NCI-H526 (cell line): ENCODE results near the gene PPP2R2C.
A peak's percentile ranks its signal among the peaks of the same experiment; 100 is the strongest.

Experiments used
- DNase-seq, 2 experiments: peaks; one replicate each; lab custom pipeline; 2025; lab: John Stamatoyannopoulos, UW

The PPP2R2C gene

DNA sequence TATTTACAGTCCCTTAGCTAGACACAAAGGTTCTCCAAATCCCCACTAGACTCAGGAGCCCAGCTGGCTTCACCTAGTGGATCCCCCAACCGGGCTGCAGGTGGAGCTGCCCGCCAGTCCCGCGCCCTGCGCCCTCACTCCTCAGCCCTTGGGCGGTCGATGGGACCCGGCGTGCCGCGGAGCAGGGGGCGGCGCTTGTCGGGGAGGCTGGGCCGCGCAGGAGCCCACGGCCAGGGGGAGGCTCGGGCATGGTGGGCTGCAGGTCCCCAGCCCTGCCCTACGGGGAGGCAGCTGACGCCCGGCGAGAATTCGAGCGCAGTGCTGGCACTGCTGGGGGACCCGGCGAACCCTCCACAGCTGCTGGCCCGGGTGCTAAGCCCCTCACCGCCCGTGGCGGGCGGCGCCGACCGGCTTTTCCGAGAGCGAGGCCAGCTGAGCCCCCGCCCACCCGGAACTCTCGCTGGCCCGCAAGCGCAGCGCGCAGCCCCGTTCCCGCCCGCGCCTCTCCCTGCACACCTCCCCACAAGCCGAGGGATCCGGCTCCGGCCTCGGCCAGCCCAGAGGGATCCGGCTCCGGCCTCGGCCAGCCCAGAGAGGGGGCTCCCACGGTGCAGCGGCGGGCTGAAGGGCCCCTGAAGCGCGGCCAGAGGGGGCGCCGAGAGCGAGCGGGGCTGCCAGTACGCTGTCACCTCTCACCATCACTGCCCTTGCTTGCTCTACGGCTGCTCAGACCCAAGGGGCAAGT, 163.3 kb downstream of the PPP2R2C start:
- DNase-seq: peak; percentile 27 to 77

DNA sequence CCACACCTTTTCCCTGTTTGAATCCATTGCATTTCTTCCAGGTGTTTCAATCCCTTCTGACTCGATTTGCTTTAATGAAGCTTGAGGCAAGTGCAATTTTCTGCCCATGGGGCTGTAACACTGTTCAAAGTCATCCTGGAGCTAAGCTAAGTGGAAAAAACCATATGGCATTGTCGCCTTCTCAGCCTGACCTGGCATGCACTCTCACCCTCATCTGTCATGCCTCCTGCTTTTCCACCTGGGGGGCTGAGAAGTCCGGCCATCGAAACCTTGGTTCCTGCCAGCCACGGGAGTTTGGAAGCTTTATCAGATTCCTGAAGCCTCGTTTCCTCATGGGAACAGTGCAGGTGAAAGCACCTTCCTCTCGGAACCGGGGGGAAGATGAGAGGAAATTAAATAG, 164.5 kb downstream of the PPP2R2C start:
- DNase-seq: no peak

GRCh38 chr4:6307230-6307629, 165.2 kb downstream of the PPP2R2C start:
- DNase-seq: no peak

GRCh38 chr4:6306299-6306698, 166.1 kb downstream of the PPP2R2C start:
- no peak for DNase-seq

- DNase-seq: no peak
Observed at GRCh38 chr4:6303943-6304342, 168.5 kb downstream of the PPP2R2C start.

DNA sequence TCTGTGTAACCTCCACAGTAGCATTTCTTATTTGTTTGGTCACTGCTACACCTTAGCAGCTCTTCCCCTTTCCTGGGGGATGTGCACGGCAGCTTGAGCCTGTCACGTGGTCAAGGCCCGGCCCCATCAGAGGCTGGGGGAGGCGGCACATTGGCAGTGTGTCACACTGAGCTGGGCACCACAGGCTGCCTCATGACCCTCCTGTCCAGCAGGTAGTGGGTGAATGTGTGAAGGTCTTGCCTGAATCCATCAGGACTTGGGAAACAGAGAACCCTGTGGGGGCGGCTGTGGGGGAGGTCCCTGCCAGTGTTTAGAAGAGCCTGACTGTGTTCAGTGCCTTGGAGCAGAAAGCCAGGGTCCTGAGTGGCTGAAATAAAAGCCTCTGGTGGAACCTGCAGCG, 169.5 kb downstream of the PPP2R2C start:
- no peak for DNase-seq

GRCh38 chr4:6301732-6302442, 170.5 kb downstream of the PPP2R2C start:
- DNase-seq: no peak

- no peak for DNase-seq
Observed at GRCh38 chr4:6301051-6301731, 171.2 kb downstream of the PPP2R2C start.

GRCh38 chr4:6300359-6300758, 172.1 kb downstream of the PPP2R2C start:
- DNase-seq: no peak

DNA sequence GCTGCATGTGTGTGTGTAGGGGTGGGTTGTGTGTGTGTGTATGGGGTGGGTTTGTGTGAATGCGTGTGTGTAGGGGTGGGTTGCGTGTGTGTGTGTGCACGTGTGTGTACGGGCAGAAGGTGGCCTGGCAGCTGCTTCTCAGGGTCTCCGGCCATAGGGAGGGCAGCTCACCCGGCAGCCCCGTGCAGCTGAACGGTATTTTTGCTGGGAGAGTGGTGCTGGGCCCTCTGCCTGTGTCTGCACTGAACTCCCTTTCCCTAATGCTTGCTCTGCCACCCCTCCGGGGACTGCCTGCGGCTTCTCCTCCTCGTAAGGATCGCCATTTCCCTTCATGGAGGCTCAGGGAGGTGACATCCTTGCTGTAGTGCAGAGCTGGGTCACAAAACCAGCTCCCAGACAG, 172.5 kb downstream of the PPP2R2C start:
- no peak for DNase-seq

GRCh38 chr4:6298852-6299251, 173.6 kb downstream of the PPP2R2C start:
- DNase-seq: no peak

GRCh38 chr4:6298035-6298434, 174.4 kb downstream of the PPP2R2C start:
- DNase-seq: no peak

DNA sequence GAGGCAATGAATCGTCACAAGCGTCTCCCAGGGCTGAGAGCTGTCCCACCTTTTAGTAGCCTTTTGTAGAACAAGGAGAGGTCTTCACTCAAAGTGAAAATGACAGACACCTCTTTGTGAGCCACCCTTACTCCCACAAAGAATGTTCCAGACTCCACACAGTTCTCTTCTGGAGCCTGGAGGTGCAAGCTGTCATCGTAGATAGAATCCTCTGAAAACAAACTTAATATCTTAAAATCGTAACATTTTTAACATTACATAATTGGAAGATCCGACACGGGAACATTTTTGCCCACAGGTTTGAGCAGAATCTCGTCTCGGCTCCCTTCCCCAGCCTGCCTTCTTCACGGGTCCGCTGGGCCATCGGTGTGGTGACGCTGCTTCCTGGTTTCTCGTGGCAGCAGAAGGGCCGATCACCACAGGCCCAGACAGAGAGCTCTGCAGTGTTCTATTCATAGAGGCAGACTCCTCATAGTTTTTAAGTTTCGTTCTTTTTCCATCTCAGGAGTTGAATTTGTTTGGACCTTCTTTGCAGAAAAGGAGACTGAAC, 175.1 kb downstream of the PPP2R2C start:
- no peak for DNase-seq

- no peak for DNase-seq
Observed at GRCh38 chr4:6296026-6296425, 176.4 kb downstream of the PPP2R2C start.

DNA sequence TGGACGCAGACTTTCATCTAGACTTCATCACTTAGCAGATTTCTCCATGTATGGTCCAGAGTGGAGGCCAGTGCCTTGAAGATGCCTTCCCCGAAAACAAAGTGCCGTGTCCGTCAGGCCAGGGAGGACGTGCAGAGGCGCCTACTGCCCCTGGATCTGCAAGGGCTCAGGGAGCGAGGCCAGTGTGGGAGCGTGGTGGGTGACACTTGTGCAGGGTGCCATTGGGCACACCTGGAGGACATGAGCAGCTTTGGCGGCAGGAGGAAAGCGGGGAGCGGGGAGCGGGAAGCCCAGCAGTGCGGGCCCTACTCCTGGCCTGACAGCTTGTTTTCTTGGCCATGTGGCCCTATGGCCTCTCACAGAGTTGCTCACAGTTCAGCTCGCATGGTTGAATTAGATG, 176.9 kb downstream of the PPP2R2C start:
- DNase-seq: no peak

DNA sequence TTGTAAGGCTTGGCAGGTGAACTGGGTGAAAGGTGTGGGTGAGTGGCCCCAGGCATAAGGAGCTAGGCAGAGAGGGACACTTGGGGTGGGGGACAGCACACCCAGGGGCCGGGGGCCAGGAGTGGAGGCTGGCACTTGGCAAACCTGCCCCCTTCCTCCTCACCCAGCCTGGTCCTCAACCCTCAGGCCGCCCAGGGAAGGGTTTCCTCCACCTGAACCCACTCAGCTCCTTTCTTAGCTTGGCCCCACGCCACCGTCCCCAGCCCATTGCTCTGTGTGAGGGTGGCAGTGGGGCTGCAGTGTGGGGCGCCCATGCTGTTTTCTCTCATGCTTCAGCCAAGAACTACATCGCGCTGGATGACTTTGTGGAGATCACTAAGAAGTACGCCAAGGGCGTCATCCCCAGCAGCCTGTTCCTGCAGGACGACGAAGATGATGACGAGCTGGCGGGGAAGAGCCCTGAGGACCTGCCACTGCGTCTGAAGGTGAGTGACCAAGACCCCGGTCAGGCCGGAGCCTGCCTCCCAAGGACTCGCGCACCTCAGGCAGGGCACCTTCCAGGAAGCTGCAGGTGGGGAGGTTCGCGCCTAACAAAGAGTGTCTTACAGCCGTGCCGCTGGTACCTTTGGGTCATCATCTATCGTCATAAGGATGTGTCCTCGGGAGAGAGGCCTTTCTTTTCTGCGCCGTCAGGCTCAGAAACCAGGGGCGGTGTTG, 177.6 kb downstream of the PPP2R2C start:
- DNase-seq: no peak

DNA sequence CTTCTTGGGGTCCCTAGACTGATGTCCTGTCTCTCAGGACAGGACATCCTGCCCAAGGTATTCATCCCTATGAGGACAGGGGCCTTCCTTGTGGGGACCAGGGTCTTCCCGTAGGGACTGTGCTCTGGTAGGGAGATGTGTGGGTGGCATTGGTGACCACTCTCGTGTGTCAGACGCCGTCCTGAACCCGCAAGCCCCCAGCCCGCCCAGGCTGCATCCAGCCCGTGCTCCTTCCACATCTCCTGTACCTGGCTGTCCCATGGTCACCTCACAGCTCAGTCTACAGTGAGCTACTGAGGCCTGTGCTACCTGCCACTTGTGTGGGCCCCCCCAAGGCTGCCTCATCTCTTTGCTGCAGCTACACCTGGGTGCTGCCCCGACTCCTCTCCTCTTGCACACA, 178.8 kb downstream of the PPP2R2C start:
- DNase-seq: no peak

GRCh38 chr4:6293097-6293445, 179.3 kb downstream of the PPP2R2C start:
- no peak for DNase-seq

DNA sequence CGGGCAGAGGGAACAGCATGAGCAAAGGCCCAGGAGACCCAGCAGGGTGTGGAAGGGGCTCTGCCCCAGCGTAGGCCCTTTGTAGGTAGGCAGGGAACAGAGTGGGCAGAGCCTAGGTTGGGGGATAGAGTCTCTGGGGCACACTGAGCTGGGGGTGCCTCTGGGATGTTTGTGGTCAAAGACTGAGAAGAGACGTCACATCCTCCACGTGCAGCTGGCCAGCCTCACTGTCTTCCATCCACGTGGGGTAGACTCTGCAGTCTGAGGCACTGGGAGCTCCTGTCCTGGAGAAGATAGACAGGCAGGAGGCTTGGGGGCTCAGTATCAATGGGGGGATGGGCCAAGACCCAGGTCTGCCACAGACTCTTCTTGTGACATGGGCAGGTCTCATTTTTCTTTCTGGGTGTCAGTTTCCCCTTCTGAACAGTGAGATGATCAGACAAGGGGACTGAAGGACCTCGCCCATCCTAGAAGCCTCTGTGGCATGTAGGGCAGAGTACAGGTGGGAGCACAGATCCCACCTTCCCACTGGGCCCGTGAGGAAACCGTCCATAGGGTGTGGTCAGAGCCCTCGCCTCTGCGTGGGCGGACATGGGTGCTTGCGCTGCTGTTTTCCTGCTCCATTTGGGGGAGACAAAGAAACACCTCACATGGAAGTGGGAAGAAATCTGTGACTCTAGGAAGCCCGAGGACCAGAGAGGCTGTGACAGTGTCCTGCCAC, 179.9 kb downstream of the PPP2R2C start:
- no peak for DNase-seq

DNA sequence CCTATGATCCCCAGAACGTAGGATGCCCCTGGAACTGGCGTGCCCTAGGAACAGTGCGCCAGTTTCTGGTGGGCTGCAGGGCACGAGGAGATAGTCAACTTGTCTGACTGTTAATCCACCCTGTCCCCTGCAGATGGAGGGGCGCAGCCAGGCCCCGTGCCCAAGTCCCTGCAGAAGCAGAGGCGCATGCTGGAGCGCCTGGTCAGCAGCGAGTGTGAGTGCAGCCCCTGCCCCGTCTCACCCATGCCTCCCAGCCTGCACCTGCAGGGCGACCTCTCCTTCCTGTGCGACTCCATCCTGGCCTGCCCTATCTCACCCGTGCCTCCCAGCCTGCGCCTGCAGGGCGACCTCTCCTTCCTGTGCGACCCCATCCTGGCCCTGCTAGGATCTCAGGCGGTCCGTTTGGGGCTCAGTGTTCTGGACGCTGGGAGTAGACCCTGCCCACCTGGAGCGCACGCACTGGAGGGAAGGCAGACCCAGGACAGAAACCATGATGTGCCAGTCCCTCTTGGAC, 180.6 kb downstream of the PPP2R2C start:
- no peak for DNase-seq

DNA sequence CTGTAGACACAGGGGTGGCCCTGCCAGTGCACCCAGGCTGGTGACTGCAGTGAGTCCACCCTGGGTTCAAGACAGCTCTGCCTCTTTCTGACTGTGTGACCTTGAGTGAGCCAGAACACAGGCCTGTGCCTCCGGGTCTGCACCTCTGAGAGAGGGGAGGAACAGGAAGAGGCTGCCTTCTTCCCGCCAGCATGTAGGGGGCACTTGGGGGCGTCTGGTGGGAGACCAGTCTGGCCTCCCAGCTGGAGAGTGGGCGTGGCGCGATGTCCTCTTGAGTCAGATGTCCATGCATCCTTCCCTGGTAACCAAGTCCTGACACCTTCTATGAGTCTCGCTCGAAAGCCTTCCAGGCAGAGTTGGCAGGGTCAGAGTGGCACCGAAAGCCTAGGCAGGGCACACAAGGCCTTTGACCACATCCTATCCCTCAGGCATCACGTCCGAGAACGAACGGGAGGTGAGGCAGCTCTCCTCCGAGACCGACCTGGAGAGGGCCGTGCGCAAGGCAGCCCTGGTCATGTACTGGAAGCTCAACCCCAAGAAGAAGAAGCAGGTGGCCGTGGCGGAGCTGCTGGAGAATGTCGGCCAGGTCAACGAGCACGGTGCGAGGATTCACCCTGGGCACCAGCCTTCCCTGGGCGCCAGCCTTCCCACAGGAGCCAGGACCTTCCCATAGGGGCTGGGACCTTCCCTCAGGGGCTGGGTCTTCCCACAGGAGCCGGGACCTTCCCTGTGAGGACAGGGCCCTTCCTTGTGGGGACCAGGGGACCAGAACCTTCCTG, 181.5 kb downstream of the PPP2R2C start:
- no peak for DNase-seq
